Prostate gland (tissue), 2 donors: ENCODE results near the gene FBRSL1. TPM values are rescaled to one million over a fixed set of nuclear protein-coding genes. Genes with fewer than 3 reads are reported as not detected.

Experiments
- DNase-seq: peaks from one replicate; pipeline ENCODE4 v3.0.0-alpha.2; 2019; ENCODE audit warnings: low spot score
- H3K27ac ChIP-seq, 2 donors: fragments of 200-600 bp; sonication (generic); 2 replicates each; pipeline ENCODE4 v1.5.1; 2017 to 2019
- H3K27me3 ChIP-seq: fragments of 200-600 bp; sonication (generic); replicated peaks from 2 replicates; pipeline ENCODE4 v1.5.1; 2019; ENCODE audit not compliant: insufficient read depth
- H3K36me3 ChIP-seq, 2 donors: fragments of 200-600 bp; sonication (generic); 1 replicate in 1 of 2; 2 replicates in 1 of 2; pipeline versions ENCODE4 v1.5.1 to v1.8.1; 2017 to 2019
- H3K4me1 ChIP-seq: fragments of 200-600 bp; sonication (generic); replicated peaks from 2 replicates; pipeline ENCODE4 v1.5.1; 2019
- H3K4me3 ChIP-seq, 2 donors: fragments of 200-600 bp; sonication (generic); 2 replicates each; pipeline ENCODE4 v1.5.1; 2017 to 2019
- H3K9me3 ChIP-seq: fragments of 200-600 bp; sonication (generic); 2 replicates; pipeline ENCODE4 v1.5.1; 2017
- CTCF ChIP-seq, 4 experiments: fragments of 200-600 bp in 2 of 4; fragments of 450-650 bp in 2 of 4; sonication (generic) in 2 of 4; IDR thresholded peaks; 1 replicate in 3 of 4; 2 replicates in 1 of 4; pipeline ENCODE4 v1.5.1; 2016 to 2019; ENCODE audit warnings: antibody characterized with exemption in 4 of 4, mild to moderate bottlenecking in 2 of 4, moderate library complexity in 2 of 4
- POLR2A ChIP-seq: fragments of 450-650 bp; IDR thresholded peaks from one replicate; pipeline ENCODE4 v1.6.1; 2016; ENCODE audit warnings: antibody characterized with exemption, mild to moderate bottlenecking
- POLR2AphosphoS5 ChIP-seq: sonication (generic); formaldehyde crosslinking; IDR thresholded peaks from one replicate; pipeline ENCODE4 v1.6.1; 2017; ENCODE audit warnings: antibody characterized with exemption
- WGBS: methylation state at CpG from one replicate; pipeline ENCODE4 v1.1.5; 2018; 5-methylcytosine and 5-hydroxymethylcytosine counted together
- intact Hi-C: fragments of 100-400 bp; cut with DNase I; formaldehyde crosslinking; loops from one replicate; pipeline ENCODE4 v1.14.2; 2022
- total RNA-seq, 2 donors: library from RNA; depleted of rRNA; stranded (reverse); fragments of >200 nt; gene quantifications; one replicate each; pipeline ENCODE4 v1.1.0, GENCODE V29; 2016

The FBRSL1 gene
- total RNA-seq, 2 donors from 2014 or later: 34.2 to 69.2 TPM

DNA sequence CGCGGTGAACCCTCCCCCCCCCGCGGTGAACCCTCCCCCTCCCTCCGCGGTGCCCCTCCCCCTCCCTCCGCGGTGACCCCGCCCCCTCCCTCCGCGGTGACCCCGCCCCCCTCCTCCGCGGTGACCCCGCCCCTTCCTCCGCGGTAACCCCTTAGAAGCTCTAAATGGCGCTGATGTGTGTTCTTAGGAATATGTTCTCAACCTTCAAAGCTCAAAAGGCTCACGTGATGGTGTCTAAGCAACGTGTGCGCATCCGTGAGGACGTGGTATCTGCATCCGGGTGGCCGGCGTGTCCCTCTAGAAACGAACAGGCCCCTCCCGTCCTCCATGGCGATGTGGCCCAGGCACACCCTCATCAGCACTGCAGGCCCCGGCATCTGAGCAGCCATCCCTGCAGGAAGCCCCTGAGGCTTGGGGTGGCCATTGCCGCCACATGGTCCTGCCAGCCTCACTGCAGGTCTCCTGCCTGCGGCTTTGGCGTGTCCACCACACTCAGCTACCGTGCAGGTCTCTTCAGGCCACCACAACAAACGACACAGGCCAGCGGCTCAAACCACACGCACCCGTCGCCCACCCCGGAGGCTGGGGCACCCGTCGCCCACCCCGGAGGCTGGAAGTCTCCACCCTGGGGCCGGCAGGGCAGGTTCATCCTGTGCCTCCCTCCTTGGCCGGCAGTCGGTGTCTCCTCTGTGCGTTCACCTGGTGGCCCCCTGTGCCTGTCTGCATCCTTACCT is 14.5 kb upstream of the FBRSL1 start:
- no peak overlapping the region for H3K27ac ChIP-seq
- intact Hi-C loops: no loop called here
- no peak for DNase-seq

DNA sequence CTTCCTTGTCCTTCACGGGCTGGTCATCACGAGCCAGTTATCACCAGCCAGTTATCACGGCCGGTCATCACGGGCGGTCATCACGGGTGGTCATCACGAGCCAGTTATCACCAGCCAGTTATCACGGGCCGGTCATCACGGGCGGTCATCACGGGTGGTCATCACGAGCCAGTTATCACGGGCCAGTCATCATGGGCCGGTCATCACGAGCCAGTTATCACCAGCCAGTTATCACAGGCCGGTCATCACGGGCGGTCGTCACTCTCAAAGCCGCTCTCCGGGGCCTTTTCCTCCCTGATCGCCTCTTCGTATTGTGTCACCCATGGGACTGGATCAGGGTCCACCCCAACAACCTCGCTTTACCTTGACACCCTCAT is 13.9 kb upstream of the FBRSL1 start:
- no peaks in the 10 kb centered on the region for H3K36me3 ChIP-seq
- TF ChIP-seq CTCF (IDR thresholded peaks at IDR 0.05) (no peak), POLR2A (no peak), POLR2AphosphoS5 (no peak)
- no peaks in the 10 kb centered on the region for H3K27me3 ChIP-seq
- intact Hi-C loops: no loop called here
- H3K27ac ChIP-seq: no peak overlapping the region
- no peak overlapping the region for H3K4me3 ChIP-seq
- DNase-seq: no peak
- WGBS: 90% methylated on average over 26 of the region's 26 CpGs
- no peaks in the 10 kb centered on the region for H3K9me3 ChIP-seq
- no peaks in the 10 kb centered on the region for H3K4me1 ChIP-seq

More for the DNA sequence above, 14.5 kb upstream of the FBRSL1 start:
- no peak for TF ChIP-seq POLR2AphosphoS5
- TF ChIP-seq POLR2A: no peak
- no peak for TF ChIP-seq CTCF (IDR thresholded peaks at IDR 0.05)
- no peak overlapping the region for H3K4me3 ChIP-seq
- H3K27me3 ChIP-seq: no peaks in the 10 kb centered on the region
- no peaks in the 10 kb centered on the region for H3K9me3 ChIP-seq
- no peaks in the 10 kb centered on the region for H3K4me1 ChIP-seq
- H3K36me3 ChIP-seq: no peaks in the 10 kb centered on the region
- 91% methylated on average over 29 of the region's 47 CpGs for WGBS

GRCh38 chr12:132476421-132476820 is 13.5 kb upstream of the FBRSL1 start:
- Histone ChIP-seq H3K4me1 (no peaks in the 10 kb centered on the region), H3K27me3 (no peaks in the 10 kb centered on the region), H3K9me3 (no peaks in the 10 kb centered on the region), H3K27ac (no peak overlapping the region), H3K36me3 (no peaks in the 10 kb centered on the region), H3K4me3 (no peak overlapping the region)
- WGBS: 90% methylated on average over 18 of the region's 18 CpGs
- DNase-seq: no peak
- intact Hi-C loops: no loop called here
- TF ChIP-seq POLR2A (no peak), POLR2AphosphoS5 (no peak), CTCF (IDR thresholded peaks at IDR 0.05) (no peak)

GRCh38 chr12:132477017-132477702 is 12.8 kb upstream of the FBRSL1 start:
- Histone ChIP-seq H3K4me3 (no peak overlapping the region), H3K27me3 (no peaks in the 10 kb centered on the region), H3K9me3 (no peaks in the 10 kb centered on the region), H3K4me1 (no peaks in the 10 kb centered on the region), H3K36me3 (no peaks in the 10 kb centered on the region), H3K27ac (no peak overlapping the region)
- no peak for DNase-seq
- 73% methylated on average over 14 of the region's 14 CpGs for WGBS
- TF ChIP-seq POLR2A: no peak
- intact Hi-C loops: no loop called here

- Histone ChIP-seq H3K4me3 (no peak overlapping the region), H3K36me3 (no peaks in the 10 kb centered on the region), H3K9me3 (no peaks in the 10 kb centered on the region), H3K4me1 (no peaks in the 10 kb centered on the region), H3K27ac (no peak overlapping the region), H3K27me3 (no peaks in the 10 kb centered on the region)
- no peak for TF ChIP-seq CTCF (IDR thresholded peaks at IDR 0.05)
- DNase-seq: no peak
- WGBS: 77% methylated on average over 19 of the region's 19 CpGs
- intact Hi-C loops: no loop called here
Observed at GRCh38 chr12:132477703-132478432, 12.1 kb upstream of the FBRSL1 start.
